DMS53 treated with DMSO at 0.1 percent for 48 hours (cell line): Measurements from ENCODE around the gene TPST1.
"Not testable (repeated sequence)": the region's sequence is repeated elsewhere in the genome, so short reads cannot be mapped to it uniquely, and the experiment has no call there.

Source experiments
- DNase-seq: peaks from one replicate; lab custom pipeline; 2025; ENCODE audit not compliant: unreplicated experiment; lab: John Stamatoyannopoulos, UW

Gene TPST1

GRCh38 chr7:66324985-66325384 is 119.9 kb downstream of the TPST1 start:
- DNase-seq: not testable (repeated sequence)

DNA sequence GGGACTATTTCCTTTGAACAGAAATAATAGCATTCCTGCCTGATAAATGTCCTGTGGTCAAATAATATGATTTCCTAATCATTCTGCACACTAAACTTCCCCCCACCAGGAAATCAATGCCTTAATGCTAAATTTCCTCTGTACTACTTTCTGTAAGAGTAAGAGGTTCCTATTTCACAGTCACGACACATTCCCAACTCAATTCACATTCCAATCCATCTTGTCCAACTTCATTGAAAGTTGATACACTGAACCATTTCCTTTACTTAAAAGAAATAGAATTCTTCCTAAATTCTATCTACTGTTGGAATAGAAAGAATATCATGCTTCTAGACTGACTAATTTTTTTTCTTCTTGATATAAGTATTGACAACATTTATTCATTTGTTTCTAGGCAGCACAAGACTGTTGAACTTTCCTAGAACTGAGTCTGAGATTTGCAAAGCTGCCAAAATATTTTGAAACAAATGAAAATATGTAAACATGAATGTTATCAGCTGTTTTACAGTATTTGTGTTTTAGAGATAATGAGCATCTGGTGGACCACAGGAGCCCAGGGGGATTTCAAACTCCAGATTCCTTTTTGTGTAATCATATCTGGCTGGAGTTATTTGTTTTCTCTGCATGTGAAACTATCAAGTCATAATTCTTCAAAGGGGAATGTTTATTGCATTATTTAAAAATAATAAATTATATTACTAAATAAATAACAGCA is 121.5 kb downstream of the TPST1 start:
- no peak for DNase-seq

- DNase-seq: no peak
Observed at GRCh38 chr7:66330961-66331360, 125.8 kb downstream of the TPST1 start.

DNA sequence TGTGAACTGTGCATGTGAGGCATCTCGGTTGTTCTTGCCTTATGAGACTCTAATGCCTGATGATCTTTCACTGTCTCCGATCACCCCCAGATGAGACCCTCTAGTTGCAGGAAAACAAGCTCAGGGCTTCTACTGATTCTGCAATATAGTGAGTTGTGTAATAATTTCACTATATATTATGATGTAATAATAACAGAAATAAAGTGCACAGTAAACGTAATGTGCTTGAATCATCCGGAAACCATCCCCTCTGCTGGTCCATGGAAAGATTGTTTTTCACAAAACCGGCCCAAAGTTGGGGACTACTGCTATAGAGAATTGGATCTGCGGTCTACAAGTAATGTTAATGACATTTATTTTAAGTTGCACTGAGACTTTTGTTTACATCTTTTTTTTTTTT is 126.7 kb downstream of the TPST1 start:
- DNase-seq: no peak

GRCh38 chr7:66333443-66333842 is 128.3 kb downstream of the TPST1 start:
- DNase-seq: no peak

GRCh38 chr7:66335318-66335717 is 130.2 kb downstream of the TPST1 start:
- no peak for DNase-seq

- no peak for DNase-seq
Observed at GRCh38 chr7:66336760-66337159, 131.6 kb downstream of the TPST1 start.

GRCh38 chr7:66339141-66339540 is 134.0 kb downstream of the TPST1 start:
- no peak for DNase-seq

- DNase-seq: no peak
Observed at GRCh38 chr7:66344166-66344565, 139.0 kb downstream of the TPST1 start.

- DNase-seq: no peak
Observed at GRCh38 chr7:66348531-66348930, 143.4 kb downstream of the TPST1 start.

DNA sequence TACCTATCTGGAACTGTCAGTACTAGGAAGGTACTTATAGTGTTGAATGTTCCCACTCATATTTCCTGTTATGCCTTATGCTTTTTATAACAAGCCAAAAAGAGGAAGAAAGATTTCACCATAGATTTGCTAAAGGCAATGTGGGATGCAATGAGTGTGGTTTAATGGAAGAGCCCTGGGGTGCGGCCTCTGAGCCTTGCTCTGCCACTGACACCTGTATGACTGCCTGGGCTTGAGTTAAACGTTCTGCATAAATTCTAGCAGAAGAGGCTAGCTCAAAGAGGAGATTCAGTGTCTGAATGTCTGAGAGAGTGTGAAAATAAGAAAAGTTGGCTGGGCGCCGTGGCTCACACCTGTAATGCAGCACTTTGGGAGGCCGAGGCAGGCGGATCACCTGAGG is 143.8 kb downstream of the TPST1 start:
- DNase-seq: no peak

- DNase-seq: no peak
Observed at GRCh38 chr7:66352071-66352470, 146.9 kb downstream of the TPST1 start.

DNA sequence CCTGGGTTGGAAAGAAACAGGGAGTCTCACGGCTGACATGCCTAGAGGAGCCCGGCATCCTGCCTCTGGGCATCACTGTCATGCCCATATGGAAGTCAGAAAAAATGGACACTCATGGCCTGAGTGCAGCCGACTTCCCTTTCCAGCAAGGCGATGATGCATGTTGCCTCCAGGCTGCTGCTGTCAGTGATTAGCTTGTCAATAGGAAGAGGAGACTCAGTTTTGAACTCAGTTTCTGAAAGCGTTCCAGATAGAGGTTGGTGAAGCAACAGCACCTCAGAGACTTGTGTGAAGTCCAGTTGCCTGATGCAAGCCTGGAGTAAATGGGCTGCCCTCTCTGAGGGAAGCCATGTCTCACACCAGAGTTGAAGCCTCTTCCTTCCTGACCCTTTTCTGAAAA is 148.4 kb downstream of the TPST1 start:
- no peak for DNase-seq

- no peak for DNase-seq
Observed at GRCh38 chr7:66355756-66356155, 150.6 kb downstream of the TPST1 start.

GRCh38 chr7:66356277-66356721 is 151.2 kb downstream of the TPST1 start:
- DNase-seq: no peak

DNA sequence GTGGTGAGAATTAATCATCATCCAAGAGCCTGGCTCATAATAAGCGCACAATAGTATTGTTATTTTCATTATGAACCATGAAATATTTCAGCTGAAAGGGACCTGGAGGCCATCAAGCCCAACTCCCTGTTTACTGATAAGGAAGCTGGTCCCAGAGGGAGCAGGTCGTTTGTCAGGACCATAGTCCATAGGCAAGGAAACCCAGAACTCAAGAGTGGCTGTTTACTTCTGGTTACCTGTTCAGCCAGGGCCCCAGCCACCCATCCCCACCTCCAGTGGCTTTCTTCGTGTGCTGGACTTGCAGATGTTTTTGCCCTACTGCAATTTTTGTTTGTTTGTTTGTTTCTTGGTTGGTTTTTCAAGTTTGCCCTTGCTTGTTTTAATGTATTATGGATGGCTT is 152.0 kb downstream of the TPST1 start:
- no peak for DNase-seq

GRCh38 chr7:66359656-66360211 is 154.6 kb downstream of the TPST1 start:
- DNase-seq: no peak

- DNase-seq: no peak
Observed at GRCh38 chr7:66362136-66362535, 157.0 kb downstream of the TPST1 start.

- DNase-seq: no peak
Observed at GRCh38 chr7:66363635-66364034, 158.5 kb downstream of the TPST1 start.

DNA sequence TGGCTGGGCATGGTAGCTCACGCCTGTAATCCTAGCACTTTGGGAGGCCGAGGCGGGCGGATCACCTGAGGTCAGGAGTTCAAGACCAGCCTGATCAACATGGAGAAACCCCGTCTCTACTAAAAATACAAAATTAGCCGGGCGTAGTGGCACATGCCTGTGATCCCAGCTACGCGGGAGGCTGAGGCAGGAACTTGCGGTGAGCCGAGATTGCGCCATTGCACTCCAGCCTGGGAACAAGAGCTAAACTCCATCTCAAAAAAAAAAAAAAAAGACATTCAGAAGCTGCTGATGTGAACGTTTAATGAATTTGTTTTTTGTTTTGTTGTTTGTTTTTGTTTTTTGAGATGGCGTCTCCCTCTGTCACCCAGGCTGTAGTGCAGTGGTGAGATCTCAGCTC is 159.9 kb downstream of the TPST1 start:
- not testable (repeated sequence) for DNase-seq

DNA sequence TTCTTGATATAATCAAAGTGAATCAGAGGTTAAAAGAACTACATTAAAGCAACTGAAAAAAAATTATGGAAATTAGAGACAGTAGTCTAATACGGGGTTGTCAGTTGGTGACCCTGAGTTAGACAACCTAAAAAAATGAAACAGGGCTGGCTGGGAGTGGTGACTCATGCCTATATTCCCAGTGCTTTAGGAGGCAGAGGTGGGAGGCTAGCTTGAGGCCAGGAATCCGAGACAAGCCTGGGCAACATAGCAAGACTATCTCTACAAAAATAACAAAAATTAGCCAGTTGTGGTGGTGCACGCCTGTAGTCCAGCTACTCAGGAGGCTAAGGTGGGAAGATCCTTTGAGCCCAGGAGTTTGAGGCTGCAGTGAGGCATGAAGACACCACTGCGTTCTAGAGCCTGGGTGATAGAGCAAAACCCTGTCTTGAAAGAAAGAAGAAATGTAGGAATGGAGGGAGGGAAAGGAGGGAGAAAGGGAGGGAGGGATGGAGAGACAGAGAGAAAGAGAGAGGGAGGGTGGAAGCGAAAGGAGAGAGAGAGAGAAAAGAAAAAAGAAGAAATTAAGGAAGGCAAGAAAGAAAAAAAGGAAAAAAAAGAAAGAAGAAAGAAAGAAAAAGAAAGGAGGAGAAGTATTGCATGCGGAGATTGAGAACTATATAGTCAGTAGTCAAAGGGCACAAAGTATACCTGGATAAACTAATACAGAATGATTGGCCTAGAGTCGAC is 166.1 kb downstream of the TPST1 start:
- no peak for DNase-seq

GRCh38 chr7:66374141-66374840 is 169.2 kb downstream of the TPST1 start:
- not testable (repeated sequence) for DNase-seq
